LNCaP clone FGC (cell line): ENCODE data around the gene CENPVL3.

ENCODE experiments used
- DNase-seq: peaks from one replicate; pipeline ENCODE4 v3.0.0-alpha.2; 2011; ENCODE audit warnings: low read depth
- H3K4me3 ChIP-seq: 2 replicates; pipeline ENCODE4 v1.5.1; 2011; ENCODE audit warnings: mild to moderate bottlenecking, low read depth, low read length, control low read depth
- TF ChIP-seq, protein P1 (sequence below): IDR thresholded peaks from 2 replicates; pipeline ENCODE4 v1.5.1; 2012; ENCODE audit warnings: mild to moderate bottlenecking; ENCODE audit not compliant: control insufficient read depth, insufficient read depth; ENCODE audit errors: extremely low read depth

Gene CENPVL3

GRCh38 chrX:51608126-51608525, 10.6 kb downstream of the CENPVL3 start:
- no peak for DNase-seq
- no peak overlapping the region for H3K4me3 ChIP-seq
- TF ChIP-seq, protein P1, sequence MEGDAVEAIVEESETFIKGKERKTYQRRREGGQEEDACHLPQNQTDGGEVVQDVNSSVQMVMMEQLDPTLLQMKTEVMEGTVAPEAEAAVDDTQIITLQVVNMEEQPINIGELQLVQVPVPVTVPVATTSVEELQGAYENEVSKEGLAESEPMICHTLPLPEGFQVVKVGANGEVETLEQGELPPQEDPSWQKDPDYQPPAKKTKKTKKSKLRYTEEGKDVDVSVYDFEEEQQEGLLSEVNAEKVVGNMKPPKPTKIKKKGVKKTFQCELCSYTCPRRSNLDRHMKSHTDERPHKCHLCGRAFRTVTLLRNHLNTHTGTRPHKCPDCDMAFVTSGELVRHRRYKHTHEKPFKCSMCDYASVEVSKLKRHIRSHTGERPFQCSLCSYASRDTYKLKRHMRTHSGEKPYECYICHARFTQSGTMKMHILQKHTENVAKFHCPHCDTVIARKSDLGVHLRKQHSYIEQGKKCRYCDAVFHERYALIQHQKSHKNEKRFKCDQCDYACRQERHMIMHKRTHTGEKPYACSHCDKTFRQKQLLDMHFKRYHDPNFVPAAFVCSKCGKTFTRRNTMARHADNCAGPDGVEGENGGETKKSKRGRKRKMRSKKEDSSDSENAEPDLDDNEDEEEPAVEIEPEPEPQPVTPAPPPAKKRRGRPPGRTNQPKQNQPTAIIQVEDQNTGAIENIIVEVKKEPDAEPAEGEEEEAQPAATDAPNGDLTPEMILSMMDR: no peak

DNA sequence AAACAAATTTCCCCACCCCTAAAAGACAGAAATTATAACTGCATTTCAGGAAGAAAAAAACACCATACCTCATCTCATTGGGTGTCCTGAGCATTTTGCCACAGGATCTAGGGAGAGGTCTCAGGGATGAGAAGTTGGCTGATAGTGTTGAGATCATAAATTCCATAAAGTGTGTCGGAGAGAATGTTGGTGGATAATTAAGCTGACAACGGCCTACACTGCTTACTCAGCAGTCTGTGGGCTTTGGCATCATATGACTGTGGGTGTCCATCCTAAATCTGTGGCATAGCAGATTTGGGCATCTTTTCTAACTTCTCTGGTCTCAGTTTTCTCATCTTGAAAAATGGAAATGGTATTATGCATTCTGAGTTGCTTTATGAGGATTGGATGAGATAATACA, 12.3 kb downstream of the CENPVL3 start:
- no peak for DNase-seq
- TF ChIP-seq, protein P1: no peak
- no peak overlapping the region for H3K4me3 ChIP-seq

DNA sequence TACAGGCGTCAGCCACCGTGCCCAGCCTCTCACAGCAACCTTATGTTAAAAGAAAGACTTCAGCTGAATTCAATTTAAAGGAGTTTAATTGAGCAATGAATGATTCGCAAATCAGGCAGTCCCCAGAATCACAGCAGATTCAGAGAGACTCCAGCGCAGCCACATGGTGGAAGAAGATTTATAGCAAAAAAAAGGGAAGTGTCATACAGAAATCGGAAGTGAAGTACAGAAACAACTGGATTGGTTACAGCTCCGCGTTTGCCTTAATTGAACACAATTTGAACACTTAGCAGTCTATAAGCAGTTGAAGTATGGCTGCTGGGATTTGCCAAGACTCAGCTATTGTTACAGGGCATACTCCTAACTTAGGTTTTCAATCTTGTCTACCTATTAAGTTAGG, 19.8 kb downstream of the CENPVL3 start:
- TF ChIP-seq, protein P1: no peak

DNA sequence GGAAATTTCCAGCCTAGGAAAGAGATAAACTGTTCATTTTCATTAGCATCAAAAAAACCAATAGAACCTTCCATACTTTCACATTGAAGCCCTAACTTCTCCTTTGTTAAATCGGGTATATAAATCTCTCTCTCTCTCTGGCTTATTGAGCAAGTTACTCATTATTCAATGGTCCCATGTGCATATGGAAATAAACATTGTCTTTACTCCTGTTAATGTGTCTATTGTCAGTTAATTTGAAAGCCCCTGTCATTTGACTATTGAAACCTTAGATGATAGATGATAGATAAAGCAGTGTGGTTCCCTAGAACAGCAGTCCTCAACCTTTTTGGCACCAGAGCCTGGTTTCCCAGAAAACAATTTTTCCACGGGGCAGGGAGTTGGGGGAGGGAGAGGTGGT, 46.8 kb downstream of the CENPVL3 start:
- H3K4me3 ChIP-seq: no peak overlapping the region
- TF ChIP-seq, protein P1: no peak
- no peak for DNase-seq

More for the DNA sequence above, 19.8 kb downstream of the CENPVL3 start:
- H3K4me3 ChIP-seq: no peak overlapping the region
- no peak for DNase-seq

- no peak for DNase-seq
- TF ChIP-seq, protein P1: no peak
- H3K4me3 ChIP-seq: no peak overlapping the region
Measured at GRCh38 chrX:51569561-51569960, 49.2 kb downstream of the CENPVL3 start.

DNA sequence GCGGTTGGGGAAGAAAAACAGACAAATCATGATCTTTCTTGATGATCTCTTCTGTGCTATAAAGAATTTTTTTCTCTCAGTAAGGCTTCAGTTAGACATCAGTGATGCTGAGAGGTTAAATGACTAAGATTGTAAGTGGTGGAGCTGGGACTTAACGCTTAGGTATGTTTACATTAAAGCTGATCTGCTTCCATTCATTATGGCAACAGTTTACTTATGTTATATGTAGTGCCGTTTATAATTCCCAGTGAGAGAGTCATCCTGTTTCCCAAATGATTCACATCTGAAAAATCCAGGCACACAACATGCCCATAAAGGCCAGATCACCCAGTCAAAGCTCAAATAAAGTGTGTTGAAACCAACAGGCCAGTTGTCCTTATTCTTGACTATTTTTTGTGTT, 50.1 kb downstream of the CENPVL3 start:
- no peak overlapping the region for H3K4me3 ChIP-seq
- no peak for DNase-seq
- TF ChIP-seq, protein P1: no peak
